A549 (cell line): ENCODE measurements around the gene ASTL. TPM values are rescaled to one million over a fixed set of nuclear protein-coding genes. Genes with fewer than 3 reads are reported as not detected.

Experiments
- ATAC-seq, 2 experiments: fragments of 200-7000 bp in 1 of 2; fragments of >200 bp in 1 of 2; cut with Nextera tagmentation in 1 of 2; cut with Tn5 transposase in 1 of 2; 3 replicates each; pipeline versions ENCODE4 v1.8.0 to v1.9.1; 2018 to 2020; ENCODE audit warnings: mild to moderate bottlenecking in 1 of 2, moderate library complexity in 1 of 2
- CTCF ChIA-PET: fragments of 300-600 bp; sonication (Branson Sonifier 250); formaldehyde crosslinking; extraction: SDS; loops from one replicate; lab custom pipeline; 2021; ENCODE audit warnings: antibody characterized with exemption, inconsistent platforms; lab: Yijun Ruan, JAX
- POLR2A ChIA-PET: fragments of 350-600 bp; formaldehyde crosslinking; extraction: SDS; loops from one replicate; lab custom pipeline; 2021; ENCODE audit warnings: antibody characterized with exemption, inconsistent platforms; lab: Yijun Ruan, JAX
- DNase-seq, 2 experiments: peaks; one replicate each; pipeline versions ENCODE4 v3.0.0 to v3.0.0-alpha.2; 2011 to 2016; ENCODE audit warnings: low read depth in 1 of 2, low spot score in 1 of 2
- FAIRE-seq: peaks from 2 replicates; lab custom pipeline; 2011; peaks lifted over from hg19 to GRCh38; lab: Jason Lieb, UNC
- H3K27ac ChIP-seq, 2 experiments: fragments of >200 bp; sonication (Bioruptor Twin); formaldehyde crosslinking; 3 replicates each; pipeline ENCODE4 v1.5.1; 2016 to 2017
- H3K4me1 ChIP-seq: fragments of >200 bp; sonication (Bioruptor Twin); formaldehyde crosslinking; 3 replicates; pipeline ENCODE4 v1.6.1; 2016
- H3K4me2 ChIP-seq: fragments of >200 bp; sonication (Bioruptor Twin); formaldehyde crosslinking; 3 replicates; pipeline ENCODE4 v1.6.1; 2016
- H3K4me3 ChIP-seq: fragments of >200 bp; sonication (Bioruptor Twin); formaldehyde crosslinking; 3 replicates; pipeline ENCODE4 v1.5.1; 2016
- H3K9me3 ChIP-seq: fragments of >200 bp; sonication (Bioruptor Twin); formaldehyde crosslinking; 3 replicates; pipeline ENCODE4 v1.6.1; 2016
- CBX2 ChIP-seq: fragments of 200-600 bp; sonication (generic); IDR thresholded peaks from 2 replicates; pipeline ENCODE4 v1.6.1; 2016; ENCODE audit warnings: low read depth, mild to moderate bottlenecking, borderline replicate concordance
- CHD4 ChIP-seq: fragments of 200-600 bp; sonication (generic); IDR thresholded peaks from 2 replicates; pipeline ENCODE4 v1.6.1; 2016; ENCODE audit warnings: antibody characterized with exemption, mild to moderate bottlenecking, borderline replicate concordance
- EHF ChIP-seq: fragments of 250-450 bp; sonication (Bioruptor Pico); IDR thresholded peaks from 2 replicates; pipeline ENCODE4 v1.5.0; 2020; ENCODE audit warnings: mild to moderate bottlenecking
- EP300 ChIP-seq, 2 experiments: fragments of >200 bp; sonication (Bioruptor Twin); formaldehyde crosslinking; IDR thresholded peaks; 2 replicates in 1 of 2; 3 replicates in 1 of 2; pipeline ENCODE4 v1.6.1; 2016 to 2017
- HEYL ChIP-seq: fragments of 250-450 bp; sonication (Bioruptor Pico); IDR thresholded peaks from 2 replicates; pipeline ENCODE4 v1.8.0; 2021; ENCODE audit warnings: mild to moderate bottlenecking, moderate library complexity
- POLR2A ChIP-seq: IDR thresholded peaks from 2 replicates; pipeline ENCODE4 v1.6.1; 2012; ENCODE audit warnings: mild to moderate bottlenecking, low read length
- POLR2AphosphoS2 ChIP-seq: conservative IDR thresholded peaks from 2 replicates; pipeline ENCODE4 v1.6.1; 2012; ENCODE audit warnings: low read length, improper control_type of control experiment, inconsistent platforms
- RAD21 ChIP-seq, 2 experiments: fragments of >200 bp in 1 of 2; sonication (Bioruptor Twin) in 1 of 2; formaldehyde crosslinking in 1 of 2; IDR thresholded peaks in 1 of 2; conservative IDR thresholded peaks in 1 of 2; 2 replicates in 1 of 2; 3 replicates in 1 of 2; pipeline ENCODE4 v1.6.1; 2012 to 2018; ENCODE audit warnings: inconsistent platforms in 1 of 2
- RNF2 ChIP-seq: fragments of 200-600 bp; sonication (generic); IDR thresholded peaks from 2 replicates; pipeline ENCODE4 v1.6.1; 2016; ENCODE audit warnings: low read depth, mild to moderate bottlenecking, antibody characterized with exemption, moderate library complexity, borderline replicate concordance
- SREBF2 ChIP-seq: fragments of 450-650 bp; IDR thresholded peaks from 2 replicates; pipeline ENCODE4 v1.6.1; 2014; ENCODE audit warnings: mild to moderate bottlenecking, moderate library complexity
- TP53 ChIP-seq: fragments of 250-450 bp; sonication (Bioruptor Pico); IDR thresholded peaks from 2 replicates; pipeline ENCODE4 v1.5.0; 2021; ENCODE audit warnings: mild to moderate bottlenecking, moderate library complexity
- WGBS: methylation state at CpG from one replicate; pipeline ENCODE4 v1.1.6; 2017; ENCODE audit errors: missing lambda C conversion rate; 5-methylcytosine and 5-hydroxymethylcytosine counted together
- polyA plus RNA-seq, 4 experiments: library from polyadenylated mRNA; depleted of rRNA in 3 of 4; stranded (reverse); fragments of >200 nt; fragmentation: RNase III in 1 of 4; extraction: RNeasy Plus Mini Kit Qiagen cat#74134 plus additional on column Dnase treatment in 1 of 4; gene quantifications; 2 replicates in 3 of 4; 3 replicates in 1 of 4; pipeline ENCODE4 v1.2.3, GENCODE V29; 2011 to 2017
- TF ChIP-seq, protein P1 (sequence below): IDR thresholded peaks from 2 replicates; pipeline ENCODE4 v1.6.1; 2012; ENCODE audit warnings: low read depth, borderline replicate concordance
- TF ChIP-seq, protein P2 (sequence below): fragments of 250-450 bp; sonication (Bioruptor Pico); IDR thresholded peaks from 2 replicates; pipeline ENCODE4 v1.5.0; 2021; ENCODE audit warnings: mild to moderate bottlenecking, moderate library complexity, borderline replicate concordance
- TF ChIP-seq, protein P3 (sequence below): fragments of >200 bp; sonication (Bioruptor Twin); formaldehyde crosslinking; IDR thresholded peaks from 3 replicates; pipeline ENCODE4 v1.6.1; 2016
- TF ChIP-seq, protein P4 (sequence below): IDR thresholded peaks from 2 replicates; pipeline ENCODE4 v1.6.1; 2012

The ASTL gene
- polyA plus RNA-seq, 2 of the 4 experiments (the other 2 are of a cell fraction): not detected

DNA sequence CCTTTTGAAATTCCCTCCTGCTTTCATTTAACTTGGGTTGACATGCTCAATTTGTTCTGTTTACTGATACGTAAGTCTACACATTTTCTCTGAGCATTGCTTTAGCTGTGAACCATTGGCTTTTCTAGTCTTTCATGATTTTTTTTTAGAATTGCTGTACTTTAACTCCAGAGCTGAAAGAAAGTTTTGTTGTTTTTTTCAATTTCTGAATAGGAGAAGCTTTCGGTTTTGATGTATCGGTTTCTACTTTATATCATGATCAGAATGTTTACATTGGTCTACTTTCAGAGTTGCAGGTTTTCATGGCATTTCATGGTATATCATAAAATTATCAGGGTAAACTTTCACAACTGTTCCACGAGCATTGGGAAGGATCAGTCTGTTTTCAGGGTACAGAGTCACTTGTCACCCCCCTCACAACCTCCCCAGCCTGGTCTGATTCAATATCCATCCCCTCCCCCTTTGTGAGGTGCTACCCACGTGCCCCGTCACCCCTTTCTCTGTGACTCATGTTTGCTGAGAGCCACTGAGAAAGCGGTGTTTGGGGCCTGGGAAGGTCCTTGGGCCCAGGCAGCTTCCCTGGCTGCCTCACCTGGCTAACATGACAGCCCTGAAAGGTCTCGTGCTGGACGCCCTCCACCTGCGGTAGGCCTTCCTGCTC lies 7.0 kb downstream of the ASTL start:
- no peaks in the 10 kb centered on the region for H3K9me3 ChIP-seq
- TF ChIP-seq, protein P1, sequence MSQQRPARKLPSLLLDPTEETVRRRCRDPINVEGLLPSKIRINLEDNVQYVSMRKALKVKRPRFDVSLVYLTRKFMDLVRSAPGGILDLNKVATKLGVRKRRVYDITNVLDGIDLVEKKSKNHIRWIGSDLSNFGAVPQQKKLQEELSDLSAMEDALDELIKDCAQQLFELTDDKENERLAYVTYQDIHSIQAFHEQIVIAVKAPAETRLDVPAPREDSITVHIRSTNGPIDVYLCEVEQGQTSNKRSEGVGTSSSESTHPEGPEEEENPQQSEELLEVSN: no peak
- TF ChIP-seq POLR2A (no peak), SREBF2 (no peak), EHF (CRISPR knock-in tag) (no peak)
- TF ChIP-seq, protein P2, sequence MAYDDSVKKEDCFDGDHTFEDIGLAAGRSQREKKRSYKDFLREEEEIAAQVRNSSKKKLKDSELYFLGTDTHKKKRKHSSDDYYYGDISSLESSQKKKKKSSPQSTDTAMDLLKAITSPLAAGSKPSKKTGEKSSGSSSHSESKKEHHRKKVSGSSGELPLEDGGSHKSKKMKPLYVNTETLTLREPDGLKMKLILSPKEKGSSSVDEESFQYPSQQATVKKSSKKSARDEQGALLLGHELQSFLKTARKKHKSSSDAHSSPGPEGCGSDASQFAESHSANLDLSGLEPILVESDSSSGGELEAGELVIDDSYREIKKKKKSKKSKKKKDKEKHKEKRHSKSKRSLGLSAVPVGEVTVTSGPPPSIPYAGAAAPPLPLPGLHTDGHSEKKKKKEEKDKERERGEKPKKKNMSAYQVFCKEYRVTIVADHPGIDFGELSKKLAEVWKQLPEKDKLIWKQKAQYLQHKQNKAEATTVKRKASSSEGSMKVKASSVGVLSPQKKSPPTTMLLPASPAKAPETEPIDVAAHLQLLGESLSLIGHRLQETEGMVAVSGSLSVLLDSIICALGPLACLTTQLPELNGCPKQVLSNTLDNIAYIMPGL (CRISPR knock-in tag): no peak
- no peak overlapping the region for H3K4me3 ChIP-seq
- H3K4me2 ChIP-seq: no peak overlapping the region
- no peaks in the 10 kb centered on the region for H3K4me1 ChIP-seq
- no peak for ATAC-seq
- ChIA-PET CTCF (interaction anchor here (1.2 to 2.2 kb wide), 5 partner anchors 7 to 139 kb away, joined by 4 to 17 read pairs (median 8); partner anchors contain the start of genes ADRA2B and ASTL), POLR2A (no interaction called here)
- no peak for DNase-seq
- no peak overlapping the region for H3K27ac ChIP-seq
- 68% methylated on average over 7 of the region's 10 CpGs for WGBS
- no peak for FAIRE-seq

DNA sequence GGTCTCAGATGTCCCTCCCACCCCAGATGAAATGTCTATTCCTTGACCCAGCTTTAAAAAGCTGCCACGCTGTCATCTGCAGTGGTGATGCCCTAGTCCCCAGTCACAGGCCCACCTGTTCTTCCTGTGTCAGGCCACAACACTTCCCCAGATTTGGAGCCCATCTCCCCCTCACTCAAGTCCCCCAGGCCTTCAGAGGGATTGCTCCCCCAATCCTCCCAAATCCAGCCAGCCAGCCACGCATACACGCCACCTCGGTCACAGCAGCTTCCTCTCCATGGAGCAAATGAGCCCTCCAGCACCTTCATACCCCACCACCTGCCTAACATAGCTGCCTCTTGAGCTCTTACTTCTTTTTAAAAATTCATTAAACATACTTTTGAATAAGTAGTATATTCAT lies 7.8 kb downstream of the ASTL start:
- no peak overlapping the region for H3K4me3 ChIP-seq
- no peak for FAIRE-seq
- ATAC-seq: no peak
- ChIA-PET POLR2A (no interaction called here), CTCF (interaction anchor here (1.2 to 1.9 kb wide), 4 partner anchors 8 to 138 kb away, joined by 4 to 17 read pairs (median 8); partner anchors contain the start of genes ADRA2B and ASTL)
- H3K4me2 ChIP-seq: no peak overlapping the region
- no peaks in the 10 kb centered on the region for H3K4me1 ChIP-seq
- no peak for DNase-seq
- no peak for TF ChIP-seq CHD4
- no peak for TF ChIP-seq RNF2
- TF ChIP-seq POLR2A: no peak
- TF ChIP-seq EHF (CRISPR knock-in tag): no peak
- TF ChIP-seq, protein P3, sequence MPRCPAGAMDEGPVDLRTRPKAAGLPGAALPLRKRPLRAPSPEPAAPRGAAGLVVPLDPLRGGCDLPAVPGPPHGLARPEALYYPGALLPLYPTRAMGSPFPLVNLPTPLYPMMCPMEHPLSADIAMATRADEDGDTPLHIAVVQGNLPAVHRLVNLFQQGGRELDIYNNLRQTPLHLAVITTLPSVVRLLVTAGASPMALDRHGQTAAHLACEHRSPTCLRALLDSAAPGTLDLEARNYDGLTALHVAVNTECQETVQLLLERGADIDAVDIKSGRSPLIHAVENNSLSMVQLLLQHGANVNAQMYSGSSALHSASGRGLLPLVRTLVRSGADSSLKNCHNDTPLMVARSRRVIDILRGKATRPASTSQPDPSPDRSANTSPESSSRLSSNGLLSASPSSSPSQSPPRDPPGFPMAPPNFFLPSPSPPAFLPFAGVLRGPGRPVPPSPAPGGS: no peak
- no peak for TF ChIP-seq EP300 (IDR thresholded peaks at IDR 0.05)
- TF ChIP-seq, protein P4, sequence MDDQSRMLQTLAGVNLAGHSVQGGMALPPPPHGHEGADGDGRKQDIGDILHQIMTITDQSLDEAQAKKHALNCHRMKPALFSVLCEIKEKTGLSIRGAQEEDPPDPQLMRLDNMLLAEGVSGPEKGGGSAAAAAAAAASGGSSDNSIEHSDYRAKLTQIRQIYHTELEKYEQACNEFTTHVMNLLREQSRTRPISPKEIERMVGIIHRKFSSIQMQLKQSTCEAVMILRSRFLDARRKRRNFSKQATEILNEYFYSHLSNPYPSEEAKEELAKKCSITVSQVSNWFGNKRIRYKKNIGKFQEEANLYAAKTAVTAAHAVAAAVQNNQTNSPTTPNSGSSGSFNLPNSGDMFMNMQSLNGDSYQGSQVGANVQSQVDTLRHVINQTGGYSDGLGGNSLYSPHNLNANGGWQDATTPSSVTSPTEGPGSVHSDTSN: no peak
- TF ChIP-seq SREBF2: no peak
- no peak for TF ChIP-seq CBX2
- no peak for TF ChIP-seq RAD21 (conservative IDR thresholded peaks at IDR 0.05 in 1 of 2, IDR thresholded peaks at IDR 0.05 in 1 of 2)
- no peak for TF ChIP-seq HEYL (CRISPR knock-in tag)
- WGBS: 79% methylated on average over 4 of the region's 4 CpGs
- no peaks in the 10 kb centered on the region for H3K9me3 ChIP-seq
- H3K27ac ChIP-seq: no peak overlapping the region

DNA sequence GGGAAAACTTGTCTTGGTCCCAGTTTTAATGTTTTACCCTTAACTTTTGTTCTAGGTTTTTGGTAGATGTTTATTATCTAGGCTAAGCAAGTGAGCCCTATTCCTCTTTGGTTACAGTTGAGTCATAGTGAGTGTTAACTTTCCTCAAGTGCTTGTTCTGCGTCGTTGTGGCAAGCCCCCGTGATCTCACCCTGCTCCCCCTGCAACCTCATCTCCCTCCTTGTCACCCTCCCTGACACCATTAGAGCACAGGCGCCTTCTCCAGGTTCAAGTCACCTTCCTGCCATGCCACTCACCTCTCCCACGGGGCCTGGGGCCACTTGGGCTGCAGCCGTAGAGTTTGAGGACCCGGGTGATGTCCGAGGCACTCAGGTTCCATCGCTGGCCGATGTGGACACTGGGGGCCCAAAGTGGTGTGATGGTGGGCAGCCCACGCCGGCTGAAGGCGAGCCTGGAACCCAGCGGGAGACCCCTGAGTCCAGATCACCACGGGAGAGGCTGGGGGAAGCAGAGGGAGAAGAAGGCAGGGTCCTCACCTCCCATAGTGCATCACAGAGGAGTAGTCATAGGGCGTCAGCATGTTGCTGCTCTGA lies 8.7 kb downstream of the ASTL start:
- no peak for ATAC-seq
- H3K4me1 ChIP-seq: no peaks in the 10 kb centered on the region
- DNase-seq: no peak
- no peak overlapping the region for H3K4me2 ChIP-seq
- TF ChIP-seq TP53 (CRISPR knock-in tag) (no peak), POLR2AphosphoS2 (no peak)
- TF ChIP-seq, all 56 proteins: peak for 0
- Histone ChIP-seq H3K27ac (no peak overlapping the region), H3K4me3 (no peak overlapping the region), H3K9me3 (no peaks in the 10 kb centered on the region)
- 33% methylated on average over 13 of the region's 16 CpGs for WGBS
- FAIRE-seq: no peak
- CTCF ChIA-PET: interaction anchor here (1.6 to 1.9 kb wide), 3 partner anchors 9 to 107 kb away, joined by 8 to 17 read pairs (median 8); partner anchors contain the start of genes ADRA2B and ASTL
- POLR2A ChIA-PET: no interaction called here
